NCI-H2227 treated with DMSO at 0.1 percent for 48 hours (cell line): ENCODE measurements around the gene BABAM1.

ENCODE experiments used
- DNase-seq: peaks from one replicate; lab custom pipeline; 2025; lab: John Stamatoyannopoulos, UW

BABAM1 gene

DNA sequence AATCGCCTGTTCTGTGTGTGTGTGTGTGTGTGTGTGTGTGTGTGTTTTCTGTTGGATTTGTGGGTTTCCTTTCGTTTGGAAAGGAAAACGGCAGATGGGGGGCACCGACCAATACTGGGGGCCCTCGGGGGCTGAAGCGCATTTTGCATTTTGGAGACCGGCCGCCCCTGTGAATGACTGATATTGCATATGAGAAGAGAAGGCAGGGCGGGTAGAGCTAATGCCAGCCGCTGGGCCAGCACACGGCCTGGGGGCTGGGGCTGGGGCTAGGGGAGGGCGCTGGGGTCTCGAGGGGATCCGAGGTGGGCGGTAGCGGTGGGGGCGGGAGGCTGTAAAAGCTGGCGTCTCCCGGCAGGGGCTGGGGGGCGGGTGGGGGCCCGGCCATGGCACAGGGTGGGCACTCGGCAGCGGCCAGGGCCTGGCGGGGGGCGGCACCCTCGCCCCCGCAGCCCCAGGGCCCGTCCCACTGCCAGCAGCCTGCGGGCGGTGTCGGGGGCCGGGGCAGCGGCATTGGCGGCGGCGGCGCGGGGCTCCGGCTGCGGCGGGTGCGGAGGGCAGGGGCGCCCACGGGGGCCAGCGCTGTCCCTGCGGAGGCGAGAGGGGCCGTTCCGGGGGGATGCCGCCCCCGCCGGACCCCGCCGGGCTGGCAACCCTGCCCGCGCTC, 56.2 kb downstream of the BABAM1 start:
- no peak for DNase-seq

- DNase-seq: no peak
These were observed 56.7 kb downstream of the BABAM1 start for GRCh38 chr19:17323964-17324332.

- no peak for DNase-seq
These were observed 57.3 kb downstream of the BABAM1 start for GRCh38 chr19:17324357-17325114.

GRCh38 chr19:17325133-17325532, 57.9 kb downstream of the BABAM1 start:
- no peak for DNase-seq

DNA sequence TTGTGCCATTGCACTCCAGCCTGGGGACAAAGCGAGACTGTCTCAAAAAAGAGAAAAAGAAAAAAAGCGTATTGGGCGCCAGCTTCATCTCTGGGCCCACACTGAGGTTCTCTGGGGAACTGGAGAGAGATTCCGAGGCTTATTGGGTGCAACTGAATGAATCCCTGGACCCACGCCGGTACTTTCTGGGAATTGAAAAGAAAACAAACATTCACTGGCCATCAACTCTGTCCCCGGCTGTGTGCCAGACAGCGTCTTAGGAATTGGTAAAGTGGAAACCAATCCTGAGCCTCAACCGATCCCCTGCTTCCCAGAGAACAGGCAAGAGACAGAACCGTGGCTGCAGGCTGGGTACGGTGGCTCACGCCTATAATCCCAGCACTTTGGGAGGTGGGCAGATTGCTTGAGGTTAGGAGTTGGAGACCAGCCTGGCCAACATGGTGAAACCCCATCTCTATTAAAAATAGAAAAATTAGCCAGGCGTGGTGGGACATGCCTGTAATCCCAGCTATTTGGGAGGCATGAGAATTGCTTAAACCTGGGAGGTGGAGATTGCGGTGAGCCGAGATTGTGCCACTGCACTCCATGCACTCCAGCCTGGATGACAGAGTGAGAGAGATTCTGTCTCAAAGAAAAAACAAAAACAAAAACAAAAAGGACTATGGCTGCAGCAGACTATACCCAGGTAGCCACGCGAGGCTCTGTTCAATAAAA, 58.8 kb downstream of the BABAM1 start:
- no peak for DNase-seq

DNA sequence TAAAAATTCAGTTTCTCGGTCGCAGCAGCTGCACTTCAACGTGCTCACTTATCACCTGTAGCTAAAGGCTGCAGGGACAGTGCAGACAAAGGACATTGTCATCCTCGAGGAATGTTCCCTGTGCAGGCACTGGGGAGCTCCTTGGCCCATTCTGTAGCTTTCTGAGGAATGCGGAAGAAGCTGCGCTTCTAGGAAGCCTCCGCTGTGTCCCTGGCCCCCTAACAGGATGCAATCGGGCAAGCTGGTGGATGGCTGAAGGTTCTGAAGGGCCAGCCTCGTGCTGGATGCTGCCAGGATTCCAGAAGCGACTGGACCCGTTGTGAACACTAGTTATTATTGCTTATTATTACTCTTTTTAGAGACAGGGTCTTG, 59.3 kb downstream of the BABAM1 start:
- no peak for DNase-seq

DNA sequence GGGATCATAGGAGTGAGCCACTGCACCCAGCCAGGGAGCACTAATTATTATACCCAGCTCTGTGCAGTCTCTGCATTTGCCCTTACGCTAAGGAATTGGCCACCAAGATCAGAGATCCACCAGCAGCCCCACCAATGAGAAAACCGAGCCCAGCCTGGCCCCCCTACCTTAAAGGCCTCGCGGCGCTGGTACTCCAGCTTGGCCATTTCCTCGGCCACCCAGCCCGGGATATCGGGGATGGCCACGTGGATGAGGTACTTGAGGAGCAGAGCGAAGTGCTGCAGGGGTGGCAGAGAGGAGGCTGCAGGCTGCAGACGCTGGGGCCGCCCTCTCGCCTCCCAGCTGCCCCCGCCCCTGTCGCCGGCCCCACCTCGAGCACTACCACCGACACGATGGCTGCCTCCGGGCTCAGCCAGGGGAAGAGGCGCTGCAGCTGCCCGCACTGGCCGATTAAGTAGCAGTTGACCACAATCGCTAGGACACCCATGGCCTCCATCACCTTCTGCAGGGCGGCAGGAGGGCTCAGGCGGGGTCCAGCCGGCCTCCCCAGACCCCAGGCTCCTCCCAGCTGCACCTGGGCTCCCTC, 59.9 kb downstream of the BABAM1 start:
- no peak for DNase-seq

GRCh38 chr19:17327654-17328516, 60.6 kb downstream of the BABAM1 start:
- DNase-seq: no peak
